Measurements from ENCODE around the gene COX6A2. TPM values are rescaled to one million over a fixed set of nuclear protein-coding genes. Genes with fewer than 3 reads are reported as not detected.
"Not testable (repeated sequence)": the region's sequence is repeated elsewhere in the genome, so short reads cannot be mapped to it uniquely, and the experiment has no call there.

Gene COX6A2
- total RNA-seq, 2 experiments from 2014 or later, result not detected

GRCh38 chr16:31451681-31452351, 23.7 kb upstream of the COX6A2 start:
- ChIA-PET CTCF (ENCODE audit: unreplicated experiment) (no interaction called here), POLR2A (no interaction called here)
- Histone ChIP-seq H3K36me3 (ENCODE audit: insufficient read depth, low read length) (peaks cover 9% of the 10 kb centered on the region; the same call in 1 of the 2 replicates), H3K4me2 (ENCODE audit: low read length) (no peak overlapping the region), H4K20me1 (ENCODE audit: insufficient read depth, low read length) (peaks cover 9% of the 10 kb centered on the region), H3K9me2 (ENCODE audit: insufficient read depth, low read length) (no peaks in the 10 kb centered on the region), H2AFZ (ENCODE audit: low read length) (no peak overlapping the region), H3K4me1 (ENCODE audit: insufficient read depth, low read length, poor library complexity, severe bottlenecking) (peaks cover 16% of the 10 kb centered on the region), H3K79me2 (ENCODE audit: insufficient read depth, low read depth, low read length) (peaks cover 12% of the 10 kb centered on the region; the same call in 1 of the 2 replicates), H3K4me3 (ENCODE audit: low read depth, low read length, poor library complexity, severe bottlenecking) (no peak overlapping the region), H3K9me3 (ENCODE audit: low read length) (no peaks in the 10 kb centered on the region), H3K27ac (ENCODE audit: low read depth, low read length, poor library complexity, severe bottlenecking) (no peak overlapping the region)
- TF ChIP-seq EZH2phosphoT487 (IDR thresholded peaks at IDR 0.05; ENCODE audit: borderline replicate concordance, low read depth, low read length), result no peak
- TF ChIP-seq, protein P1, sequence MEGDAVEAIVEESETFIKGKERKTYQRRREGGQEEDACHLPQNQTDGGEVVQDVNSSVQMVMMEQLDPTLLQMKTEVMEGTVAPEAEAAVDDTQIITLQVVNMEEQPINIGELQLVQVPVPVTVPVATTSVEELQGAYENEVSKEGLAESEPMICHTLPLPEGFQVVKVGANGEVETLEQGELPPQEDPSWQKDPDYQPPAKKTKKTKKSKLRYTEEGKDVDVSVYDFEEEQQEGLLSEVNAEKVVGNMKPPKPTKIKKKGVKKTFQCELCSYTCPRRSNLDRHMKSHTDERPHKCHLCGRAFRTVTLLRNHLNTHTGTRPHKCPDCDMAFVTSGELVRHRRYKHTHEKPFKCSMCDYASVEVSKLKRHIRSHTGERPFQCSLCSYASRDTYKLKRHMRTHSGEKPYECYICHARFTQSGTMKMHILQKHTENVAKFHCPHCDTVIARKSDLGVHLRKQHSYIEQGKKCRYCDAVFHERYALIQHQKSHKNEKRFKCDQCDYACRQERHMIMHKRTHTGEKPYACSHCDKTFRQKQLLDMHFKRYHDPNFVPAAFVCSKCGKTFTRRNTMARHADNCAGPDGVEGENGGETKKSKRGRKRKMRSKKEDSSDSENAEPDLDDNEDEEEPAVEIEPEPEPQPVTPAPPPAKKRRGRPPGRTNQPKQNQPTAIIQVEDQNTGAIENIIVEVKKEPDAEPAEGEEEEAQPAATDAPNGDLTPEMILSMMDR (conservative IDR thresholded peaks at IDR 0.05; ENCODE audit: low read length), result peak; percentile 67
- intact Hi-C loops (cut with micrococcal nuclease; ENCODE audit: unreplicated experiment), result loop anchor here (10.0 kb wide), 1 partner anchor 337 kb away; the partner anchor contains the start of gene KAT8
- no TSS peak for BruUV-seq (replicated peaks)
- DNase-seq (ENCODE audit: low spot score), result peak; percentile 46

- BruUV-seq (replicated peaks), result no TSS peak
- POLR2A ChIA-PET, result no interaction called here
- Histone ChIP-seq H4K20me1 (ENCODE audit: insufficient read depth, low read length) (peaks cover 8% of the 10 kb centered on the region), H3K4me1 (ENCODE audit: insufficient read depth, low read length, poor library complexity, severe bottlenecking) (peaks cover 12% of the 10 kb centered on the region), H3K79me2 (ENCODE audit: insufficient read depth, low read depth, low read length) (peaks cover 7% of the 10 kb centered on the region; the same call in 1 of the 2 replicates), H3K36me3 (ENCODE audit: insufficient read depth, low read length) (peaks cover 6% of the 10 kb centered on the region; the same call in 1 of the 2 replicates), H3K9me2 (ENCODE audit: insufficient read depth, low read length) (no peaks in the 10 kb centered on the region), H2AFZ (ENCODE audit: low read length) (no peak overlapping the region), H3K4me2 (ENCODE audit: low read length) (no peak overlapping the region), H3K27ac (ENCODE audit: low read depth, low read length, poor library complexity, severe bottlenecking) (no peak overlapping the region), H3K4me3 (ENCODE audit: low read depth, low read length, poor library complexity, severe bottlenecking) (no peak overlapping the region), H3K9me3 (ENCODE audit: low read length) (no peaks in the 10 kb centered on the region)
- TF ChIP-seq, protein P1 (conservative IDR thresholded peaks at IDR 0.05; ENCODE audit: low read length), result no peak
- TF ChIP-seq EZH2phosphoT487 (IDR thresholded peaks at IDR 0.05; ENCODE audit: borderline replicate concordance, low read depth, low read length), result no peak
- intact Hi-C loops (cut with micrococcal nuclease; ENCODE audit: unreplicated experiment), result loop anchor here (10.0 kb wide), 1 partner anchor 336 kb away; the partner anchor contains the start of gene KAT8
- no peak for DNase-seq (ENCODE audit: low spot score)
- CTCF ChIA-PET (ENCODE audit: unreplicated experiment), result no interaction called here
Measured at GRCh38 chr16:31451201-31451600, 23.0 kb upstream of the COX6A2 start.

GRCh38 chr16:31445931-31446330, 17.8 kb upstream of the COX6A2 start:
- H3K27ac ChIP-seq (ENCODE audit: low read depth, low read length, poor library complexity, severe bottlenecking); H3K4me3 ChIP-seq (ENCODE audit: low read depth, low read length, poor library complexity, severe bottlenecking); H2AFZ ChIP-seq (ENCODE audit: low read length); BruUV-seq (replicated peaks); H3K9me3 ChIP-seq (ENCODE audit: low read length); intact Hi-C loops (cut with micrococcal nuclease; ENCODE audit: unreplicated experiment); DNase-seq (ENCODE audit: low spot score); H3K36me3 ChIP-seq (ENCODE audit: insufficient read depth, low read length); H4K20me1 ChIP-seq (ENCODE audit: insufficient read depth, low read length); H3K79me2 ChIP-seq (ENCODE audit: insufficient read depth, low read depth, low read length); H3K4me2 ChIP-seq (ENCODE audit: low read length); H3K9me2 ChIP-seq (ENCODE audit: insufficient read depth, low read length); CTCF ChIA-PET (ENCODE audit: unreplicated experiment); H3K4me1 ChIP-seq (ENCODE audit: insufficient read depth, low read length, poor library complexity, severe bottlenecking): not testable (repeated sequence)
- POLR2A ChIA-PET, result interaction anchor here (0.6 kb wide), 1 partner anchor 27 kb away, joined by 3 read pairs; no protein-coding TSS in a partner anchor
